ENCODE data around the gene SYT11. TPM values are rescaled to one million over a fixed set of nuclear protein-coding genes. Genes with fewer than 3 reads are reported as not detected.
"Not testable (repeated sequence)": the region's sequence is repeated elsewhere in the genome, so short reads cannot be mapped to it uniquely, and the experiment has no call there.

SYT11 gene
- total and polyA plus RNA-seq, 7 experiments from 2014 or later: 0.39 to 22.9 (median 1.4) TPM

DNA sequence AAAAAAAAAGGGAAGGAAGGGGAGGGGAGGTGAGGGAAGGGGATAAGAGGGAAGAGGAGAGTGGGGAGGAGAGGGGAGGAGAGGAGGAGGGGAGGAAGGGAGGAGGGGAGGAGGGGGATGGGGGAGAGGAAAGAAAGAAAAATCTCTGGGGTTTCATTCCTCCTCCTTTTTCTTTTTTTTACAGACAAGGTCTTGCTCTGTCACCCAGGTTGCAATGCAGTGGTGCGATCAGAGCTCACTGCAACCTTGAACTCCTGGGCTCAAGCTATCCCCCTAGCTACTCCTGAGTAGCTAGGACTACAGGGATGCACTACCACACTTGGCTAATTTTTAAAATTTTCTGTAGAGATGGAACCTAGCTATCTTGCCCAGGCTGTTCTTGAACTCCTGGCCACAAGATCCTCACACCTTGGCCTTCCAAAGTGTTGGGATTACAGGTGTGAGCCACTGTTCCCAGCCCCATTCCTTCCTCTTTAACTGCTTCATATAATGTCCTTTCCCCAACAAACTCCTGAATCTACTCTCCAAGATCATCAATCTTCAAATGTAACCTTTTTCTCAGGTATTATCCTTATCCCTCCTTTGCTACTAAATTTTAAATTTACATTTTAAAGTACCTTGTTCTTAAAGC is 25.6 kb upstream of the SYT11 start:
- H3K27me3 ChIP-seq (ENCODE audit: control insufficient read depth in 2 of 2, insufficient read depth in 2 of 2, low read length in 2 of 2): no peaks in the 10 kb centered on the region
- H3K36me3 ChIP-seq (ENCODE audit: control insufficient read depth in 2 of 3, insufficient read depth in 3 of 3, low read length in 3 of 3): peaks cover 0 to 6% (median 0%) of the 10 kb centered on the region in 3 experiments
- no peak overlapping the region for H3K27ac ChIP-seq (ENCODE audit: low read depth, low read length)
- ChIA-PET CTCF (no interaction called here), POLR2A (interaction anchor here (1.0 kb wide), 1 partner anchor 13 kb away, joined by 3 read pairs; no protein-coding TSS in a partner anchor)
- Mint-ChIP-seq H3K27ac (peak overlapping the region in 8 of 9 donors; percentile 2 to 84 (median 58)), H3K9me3 (no peaks in the 10 kb centered on the region), H3K36me3 (peaks cover 0 to 31% (median 25%) of the 10 kb centered on the region in 5 donors), H3K4me3 (no peak overlapping the region), H3K4me1 (peaks cover 26 to 39% (median 33%) of the 10 kb centered on the region in 7 donors), H3K27me3 (no peaks in the 10 kb centered on the region)
- H3K4me1 ChIP-seq (ENCODE audit: control insufficient read depth in 2 of 2, insufficient read depth in 2 of 2, low read length in 2 of 2): no peaks in the 10 kb centered on the region
- ATAC-seq: no peak
- intact Hi-C loops (cut with micrococcal nuclease): no loop called here
- H3K4me3 ChIP-seq (ENCODE audit: low read length): no peak overlapping the region
- DNase-seq: no peak
- H3K9me3 ChIP-seq (ENCODE audit: control insufficient read depth in 2 of 3, low read length in 3 of 3): no peaks in the 10 kb centered on the region

DNA sequence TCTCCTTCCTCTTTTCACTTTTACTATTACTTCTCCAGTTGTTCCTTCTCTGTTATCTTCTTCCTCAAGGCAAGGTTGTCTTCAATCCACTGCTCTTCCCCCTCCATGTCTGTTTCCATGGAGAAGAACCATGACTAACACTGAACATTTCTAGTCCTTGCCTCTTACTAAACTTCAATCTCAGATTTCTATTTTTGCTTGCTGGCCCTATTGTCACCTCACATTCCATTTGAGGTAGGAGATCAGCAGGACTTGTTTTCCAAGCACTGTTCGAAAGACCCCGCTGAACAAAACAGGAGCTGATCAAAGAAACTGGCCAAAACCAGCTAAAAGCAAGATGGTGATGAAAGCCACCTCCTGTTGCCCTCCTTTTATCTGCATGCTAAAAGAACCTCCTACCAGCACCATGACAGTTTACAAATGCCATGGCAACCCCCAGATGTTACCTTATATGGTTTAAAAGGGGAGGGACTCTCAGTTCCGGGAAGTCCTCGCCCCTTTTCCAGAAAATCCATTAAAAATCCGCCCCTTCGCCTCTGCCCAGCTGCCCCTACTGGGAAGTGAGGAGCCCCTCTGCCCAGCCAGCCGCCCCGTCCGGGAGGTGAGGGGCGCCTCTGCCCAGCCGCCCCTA is 25.0 kb upstream of the SYT11 start:
- no peak for ATAC-seq
- Histone ChIP-seq H3K9me3 (ENCODE audit: control insufficient read depth in 2 of 3, low read length in 3 of 3) (no peaks in the 10 kb centered on the region), H3K27me3 (ENCODE audit: control insufficient read depth in 2 of 2, insufficient read depth in 2 of 2, low read length in 2 of 2) (no peaks in the 10 kb centered on the region), H3K4me3 (ENCODE audit: low read length) (no peak overlapping the region), H3K27ac (ENCODE audit: low read depth, low read length) (no peak overlapping the region), H3K36me3 (ENCODE audit: control insufficient read depth in 2 of 3, insufficient read depth in 3 of 3, low read length in 3 of 3) (peaks cover 0 to 6% (median 0%) of the 10 kb centered on the region in 3 experiments), H3K4me1 (ENCODE audit: control insufficient read depth in 2 of 2, insufficient read depth in 2 of 2, low read length in 2 of 2) (no peaks in the 10 kb centered on the region)
- Mint-ChIP-seq H3K36me3 (peaks cover 0 to 31% (median 25%) of the 10 kb centered on the region in 5 donors), H3K4me1 (peaks cover 26 to 40% (median 35%) of the 10 kb centered on the region in 7 donors), H3K4me3 (no peak overlapping the region), H3K27ac (peak overlapping the region in 7 of 9 donors; percentile 25 to 84 (median 67)), H3K9me3 (no peaks in the 10 kb centered on the region), H3K27me3 (no peaks in the 10 kb centered on the region)
- POLR2A ChIA-PET: interaction anchor here (1.0 kb wide), 1 partner anchor 13 kb away, joined by 3 read pairs; no protein-coding TSS in a partner anchor
- peak in 1 of 9 donors; percentile 11 for DNase-seq
- CTCF ChIA-PET: interaction anchor here (0.7 kb wide), 1 partner anchor 782 kb away, joined by 3 read pairs; no protein-coding TSS in a partner anchor
- intact Hi-C loops (cut with micrococcal nuclease): no loop called here

DNA sequence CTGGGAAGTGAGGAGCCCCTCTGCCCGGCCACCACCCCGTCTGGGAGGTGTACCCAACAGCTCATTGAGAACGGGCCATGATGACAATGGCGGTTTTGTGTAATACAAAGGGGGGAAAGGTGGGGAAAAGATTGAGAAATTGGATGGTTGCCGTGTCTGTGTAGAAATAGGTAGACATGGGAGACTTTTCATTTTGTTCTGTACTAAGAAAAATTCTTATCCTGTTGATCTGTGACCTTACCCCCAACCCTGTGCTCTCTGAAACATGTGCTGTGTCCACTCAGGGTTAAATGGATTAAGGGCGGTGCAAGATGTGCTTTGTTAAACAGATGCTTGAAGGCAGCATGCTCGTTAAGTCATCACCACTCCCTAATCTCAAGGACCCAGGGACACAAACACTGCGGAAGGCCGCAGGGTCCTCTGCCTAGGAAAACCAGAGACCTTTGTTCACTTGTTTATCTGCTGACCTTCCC is 24.4 kb upstream of the SYT11 start:
- H3K27ac Mint-ChIP-seq; H3K4me3 Mint-ChIP-seq; H3K9me3 Mint-ChIP-seq; H3K27me3 Mint-ChIP-seq; ATAC-seq; H3K36me3 ChIP-seq (ENCODE audit: control insufficient read depth in 2 of 3, insufficient read depth in 3 of 3, low read length in 3 of 3); POLR2A ChIA-PET; intact Hi-C loops (cut with micrococcal nuclease); H3K4me1 ChIP-seq (ENCODE audit: control insufficient read depth in 2 of 2, insufficient read depth in 2 of 2, low read length in 2 of 2); H3K27me3 ChIP-seq (ENCODE audit: control insufficient read depth in 2 of 2, insufficient read depth in 2 of 2, low read length in 2 of 2); H3K9me3 ChIP-seq (ENCODE audit: control insufficient read depth in 2 of 3, low read length in 3 of 3); H3K27ac ChIP-seq (ENCODE audit: low read depth, low read length); DNase-seq; H3K4me3 ChIP-seq (ENCODE audit: low read length): not testable (repeated sequence)
- CTCF ChIA-PET: interaction anchor here (0.7 kb wide), 1 partner anchor 783 kb away, joined by 3 read pairs; no protein-coding TSS in a partner anchor
- Mint-ChIP-seq H3K4me1 (peaks cover 26 to 42% (median 38%) of the 10 kb centered on the region in 7 donors), H3K36me3 (peaks cover 0 to 31% (median 22%) of the 10 kb centered on the region in 5 donors)

DNA sequence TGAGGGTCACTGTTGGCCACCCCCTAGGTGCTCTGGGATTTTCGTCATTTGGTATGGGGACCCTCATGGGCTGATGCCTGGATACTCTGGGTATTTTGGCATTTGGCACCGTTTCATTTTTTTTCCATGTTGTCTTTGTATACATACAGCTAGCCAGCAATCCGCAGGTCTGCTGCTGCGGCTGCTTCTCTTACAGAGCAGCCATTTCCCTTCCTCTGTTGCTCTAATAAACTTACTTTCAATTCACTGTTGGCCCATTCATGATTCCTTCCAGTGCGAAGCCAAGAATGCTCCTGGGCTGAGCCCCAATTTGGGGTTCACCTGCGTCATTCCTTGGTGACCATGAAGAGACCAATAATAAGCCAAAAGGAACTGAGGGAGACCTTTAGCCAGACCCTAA is 23.8 kb upstream of the SYT11 start:
- peak overlapping the region in 1 of 9 donors; percentile 17 for H3K27ac Mint-ChIP-seq

DNA sequence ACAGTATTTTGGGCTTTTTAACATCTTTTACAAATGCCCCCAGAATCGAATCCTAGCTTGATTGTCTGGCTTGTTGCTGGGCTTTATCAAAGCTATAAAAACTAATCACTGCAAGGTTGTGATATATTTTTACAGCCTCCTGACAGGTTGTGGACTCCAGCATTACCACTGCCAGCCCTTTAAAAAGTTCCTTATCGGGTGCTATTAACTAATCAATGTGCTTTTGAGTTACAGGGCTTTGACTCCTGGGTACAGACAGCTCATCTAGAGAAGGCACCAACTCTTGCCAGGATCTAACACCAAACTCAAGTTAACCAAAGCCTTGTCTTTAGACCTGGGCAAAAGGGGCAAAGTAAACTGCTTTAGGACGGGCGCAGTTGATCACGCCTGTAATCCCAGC is 19.0 kb upstream of the SYT11 start:
- no peak for DNase-seq
- Mint-ChIP-seq H3K27me3 (no peaks in the 10 kb centered on the region), H3K27ac (peak overlapping the region in 1 of 9 donors; percentile 42), H3K4me1 (peaks cover 37 to 67% (median 53%) of the 10 kb centered on the region in 7 donors), H3K4me3 (no peak overlapping the region), H3K36me3 (peaks cover 0 to 43% (median 31%) of the 10 kb centered on the region in 5 donors), H3K9me3 (no peaks in the 10 kb centered on the region)
- Histone ChIP-seq H3K9me3 (ENCODE audit: control insufficient read depth in 2 of 3, low read length in 3 of 3) (no peaks in the 10 kb centered on the region), H3K27ac (ENCODE audit: low read depth, low read length) (no peak overlapping the region), H3K4me3 (ENCODE audit: low read length) (no peak overlapping the region), H3K4me1 (ENCODE audit: control insufficient read depth in 2 of 2, insufficient read depth in 2 of 2, low read length in 2 of 2) (peaks cover 7 to 8% of the 10 kb centered on the region in 2 donors), H3K36me3 (ENCODE audit: control insufficient read depth in 2 of 3, insufficient read depth in 3 of 3, low read length in 3 of 3) (peaks cover 0 to 12% (median 5%) of the 10 kb centered on the region in 3 experiments), H3K27me3 (ENCODE audit: control insufficient read depth in 2 of 2, insufficient read depth in 2 of 2, low read length in 2 of 2) (no peaks in the 10 kb centered on the region)
- CTCF ChIA-PET: no interaction called here
- POLR2A ChIA-PET: no interaction called here
- no peak for ATAC-seq
- intact Hi-C loops (cut with micrococcal nuclease): no loop called here

More for the DNA sequence above, 23.8 kb upstream of the SYT11 start:
- H3K36me3 Mint-ChIP-seq: peaks cover 0 to 32% (median 22%) of the 10 kb centered on the region in 5 donors
- Histone ChIP-seq H3K4me3 (ENCODE audit: low read length) (no peak overlapping the region), H3K36me3 (ENCODE audit: control insufficient read depth in 2 of 3, insufficient read depth in 3 of 3, low read length in 3 of 3) (peaks cover 0 to 6% (median 0%) of the 10 kb centered on the region in 3 experiments), H3K27me3 (ENCODE audit: control insufficient read depth in 2 of 2, insufficient read depth in 2 of 2, low read length in 2 of 2) (no peaks in the 10 kb centered on the region), H3K4me1 (ENCODE audit: control insufficient read depth in 2 of 2, insufficient read depth in 2 of 2, low read length in 2 of 2) (no peaks in the 10 kb centered on the region), H3K9me3 (ENCODE audit: control insufficient read depth in 2 of 3, low read length in 3 of 3) (no peaks in the 10 kb centered on the region), H3K27ac (ENCODE audit: low read depth, low read length) (no peak overlapping the region)
- intact Hi-C loops (cut with micrococcal nuclease): no loop called here
- H3K27me3 Mint-ChIP-seq: no peaks in the 10 kb centered on the region
- DNase-seq (peak in 1 of 9 donors; percentile 10), ATAC-seq (no peak)
- POLR2A ChIA-PET: no interaction called here
- CTCF ChIA-PET: no interaction called here
- H3K9me3 Mint-ChIP-seq: no peaks in the 10 kb centered on the region
- H3K4me1 Mint-ChIP-seq: peaks cover 26 to 44% (median 41%) of the 10 kb centered on the region in 7 donors
- no peak overlapping the region for H3K4me3 Mint-ChIP-seq

GRCh38 chr1:155844860-155845421 is 14.4 kb upstream of the SYT11 start:
- H3K36me3 ChIP-seq (ENCODE audit: control insufficient read depth in 2 of 3, insufficient read depth in 3 of 3, low read length in 3 of 3): peaks cover 0 to 18% (median 5%) of the 10 kb centered on the region in 3 experiments
- H3K9me3 Mint-ChIP-seq: no peaks in the 10 kb centered on the region
- DNase-seq (no peak), ATAC-seq (no peak)
- H3K27me3 ChIP-seq (ENCODE audit: control insufficient read depth in 2 of 2, insufficient read depth in 2 of 2, low read length in 2 of 2): no peaks in the 10 kb centered on the region
- peaks cover 9% of the 10 kb centered on the region in 2 donors for H3K4me1 ChIP-seq (ENCODE audit: control insufficient read depth in 2 of 2, insufficient read depth in 2 of 2, low read length in 2 of 2)
- H3K36me3 Mint-ChIP-seq: peaks cover 4 to 43% (median 29%) of the 10 kb centered on the region in 5 donors
- intact Hi-C loops (cut with micrococcal nuclease): no loop called here
- H3K4me1 Mint-ChIP-seq: peaks cover 37 to 65% (median 57%) of the 10 kb centered on the region in 7 donors
- POLR2A ChIA-PET: no interaction called here
- peak overlapping the region in 6 of 9 donors; percentile 13 to 70 (median 38) for H3K27ac Mint-ChIP-seq
- CTCF ChIA-PET: no interaction called here
- H3K4me3 ChIP-seq (ENCODE audit: low read length): no peak overlapping the region
- peak overlapping the region in 5 of 10 donors; percentile 7 to 28 (median 17) for H3K4me3 Mint-ChIP-seq
- no peaks in the 10 kb centered on the region for H3K27me3 Mint-ChIP-seq
- H3K9me3 ChIP-seq (ENCODE audit: control insufficient read depth in 2 of 3, low read length in 3 of 3): no peaks in the 10 kb centered on the region
- no peak overlapping the region for H3K27ac ChIP-seq (ENCODE audit: low read depth, low read length)

Data from naive thymus-derived CD4-positive, alpha-beta T cell (primary cell).